T-helper 17 cell (primary cell): ENCODE results near the gene CSRP1. TPM values are rescaled to one million over a fixed set of nuclear protein-coding genes. Genes with fewer than 3 reads are reported as not detected.
A peak's percentile ranks its signal among the peaks of the same experiment; 100 is the strongest.
"Not testable (repeated sequence)": the region's sequence is repeated elsewhere in the genome, so short reads cannot be mapped to it uniquely, and the experiment has no call there.

Experiments used
- ATAC-seq: fragments of 150-1000 bp; cut with Tn5 transposase; 2 replicates; pipeline ENCODE4 v1.10.0; 2021; ENCODE audit warnings: mild to moderate bottlenecking, moderate library complexity
- DNase-seq, 3 donors: peaks; one replicate each; pipeline versions ENCODE4 v3.0.0 to v3.0.0-alpha.2; 2020 to 2021
- H3K9me3 ChIP-seq: one replicate; pipeline ENCODE4 v1.7.0; 2013; ENCODE audit warnings: low read length, mild to moderate bottlenecking; ENCODE audit not compliant: control insufficient read depth, poor library complexity, severe bottlenecking
- H3K27ac Mint-ChIP-seq: one replicate; pipeline ENCODE4 v1.8.0; 2022; ENCODE audit warnings: mild to moderate bottlenecking, moderate library complexity, mixed read lengths
- H3K27me3 Mint-ChIP-seq: one replicate; pipeline ENCODE4 v1.8.0; 2022; ENCODE audit warnings: mixed read lengths
- H3K36me3 Mint-ChIP-seq: one replicate; pipeline ENCODE4 v1.8.0; 2022; ENCODE audit warnings: low read depth, mixed read lengths
- H3K4me1 Mint-ChIP-seq: one replicate; pipeline ENCODE4 v1.8.0; 2022; ENCODE audit warnings: mild to moderate bottlenecking, mixed read lengths
- H3K4me3 Mint-ChIP-seq: one replicate; pipeline ENCODE4 v1.8.0; 2022; ENCODE audit warnings: mild to moderate bottlenecking, moderate library complexity, mixed read lengths
- total RNA-seq, 4 donors: library from RNA in 2 of 4; stranded (reverse) in 2 of 4; gene quantifications; one replicate each; pipeline ENCODE4 v1.2.3 and lab custom pipeline; 2022 to 2026

The CSRP1 gene
- total RNA-seq, 2 donors from 2014 or later = 37.2 to 51.7 TPM

GRCh38 chr1:201481761-201482493, 25.0 kb downstream of the CSRP1 start:
- Mint-ChIP-seq H3K27me3 (peaks cover 5% of the 10 kb centered on the region), H3K27ac (peak overlapping the region; percentile 16), H3K4me3 (peak overlapping the region; percentile 91), H3K36me3 (peaks cover 2% of the 10 kb centered on the region), H3K4me1 (peaks cover 14% of the 10 kb centered on the region)
- DNase-seq (peak; percentile 62 to 77 (median 67)), ATAC-seq (peak; percentile 85)
- no peaks in the 10 kb centered on the region for H3K9me3 ChIP-seq

- peak overlapping the region; percentile 53 for H3K27ac Mint-ChIP-seq
- ATAC-seq = no peak
- H3K4me1 Mint-ChIP-seq = peaks cover 14% of the 10 kb centered on the region
Observed at GRCh38 chr1:201481004-201481380, 25.9 kb downstream of the CSRP1 start.

GRCh38 chr1:201480231-201481003, 26.5 kb downstream of the CSRP1 start:
- Mint-ChIP-seq H3K36me3 (peaks cover 2% of the 10 kb centered on the region), H3K4me3 (peak overlapping the region; percentile 91)

More at GRCh38 chr1:201481004-201481380, 25.9 kb downstream of the CSRP1 start:
- Mint-ChIP-seq H3K27me3 (peaks cover 13% of the 10 kb centered on the region), H3K4me3 (peak overlapping the region; percentile 91), H3K36me3 (peaks cover 2% of the 10 kb centered on the region)
- DNase-seq = no peak
- no peaks in the 10 kb centered on the region for H3K9me3 ChIP-seq

GRCh38 chr1:201479201-201479730, 27.7 kb downstream of the CSRP1 start:
- ATAC-seq (no peak), DNase-seq (no peak)
- no peaks in the 10 kb centered on the region for H3K9me3 ChIP-seq
- peaks cover 14% of the 10 kb centered on the region for H3K4me1 Mint-ChIP-seq
- no peak overlapping the region for H3K27ac Mint-ChIP-seq
- peaks cover 2% of the 10 kb centered on the region for H3K36me3 Mint-ChIP-seq
- H3K27me3 Mint-ChIP-seq = peaks cover 14% of the 10 kb centered on the region
- no peak overlapping the region for H3K4me3 Mint-ChIP-seq

More at GRCh38 chr1:201480231-201481003, 26.5 kb downstream of the CSRP1 start:
- ATAC-seq = peak; percentile 69
- H3K9me3 ChIP-seq = no peaks in the 10 kb centered on the region
- H3K4me1 Mint-ChIP-seq = peaks cover 14% of the 10 kb centered on the region
- peaks cover 13% of the 10 kb centered on the region for H3K27me3 Mint-ChIP-seq
- peak overlapping the region; percentile 53 for H3K27ac Mint-ChIP-seq
- peak; percentile 46 to 63 (median 55) for DNase-seq

GRCh38 chr1:201478666-201479065, 28.3 kb downstream of the CSRP1 start:
- peaks cover 14% of the 10 kb centered on the region for H3K4me1 Mint-ChIP-seq
- H3K4me3 Mint-ChIP-seq, ATAC-seq, DNase-seq, H3K9me3 ChIP-seq, H3K36me3 Mint-ChIP-seq, H3K27ac Mint-ChIP-seq: not testable (repeated sequence)
- peaks cover 20% of the 10 kb centered on the region for H3K27me3 Mint-ChIP-seq

- no peak for ATAC-seq
- no peaks in the 10 kb centered on the region for H3K9me3 ChIP-seq
- Mint-ChIP-seq H3K27me3 (peaks cover 33% of the 10 kb centered on the region), H3K4me1 (peaks cover 10% of the 10 kb centered on the region), H3K36me3 (peaks cover 2% of the 10 kb centered on the region), H3K27ac (no peak overlapping the region), H3K4me3 (no peak overlapping the region)
- no peak for DNase-seq
Observed at GRCh38 chr1:201476670-201477344, 30.1 kb downstream of the CSRP1 start.

- H3K27me3 Mint-ChIP-seq = peaks cover 40% of the 10 kb centered on the region
- peaks cover 6% of the 10 kb centered on the region for H3K4me1 Mint-ChIP-seq
- peaks cover 2% of the 10 kb centered on the region for H3K36me3 Mint-ChIP-seq
- no peak overlapping the region for H3K4me3 Mint-ChIP-seq
- H3K27ac Mint-ChIP-seq = no peak overlapping the region
- ATAC-seq = no peak
- no peaks in the 10 kb centered on the region for H3K9me3 ChIP-seq
- no peak for DNase-seq
Observed at GRCh38 chr1:201475915-201476669, 30.8 kb downstream of the CSRP1 start.

GRCh38 chr1:201475130-201475529, 31.8 kb downstream of the CSRP1 start:
- ATAC-seq = no peak
- Mint-ChIP-seq H3K27me3 (peaks cover 50% of the 10 kb centered on the region), H3K4me3 (no peak overlapping the region)

GRCh38 chr1:201473296-201473695, 33.6 kb downstream of the CSRP1 start:
- ATAC-seq (no peak), DNase-seq (no peak)
- Mint-ChIP-seq H3K27me3 (peaks cover 54% of the 10 kb centered on the region), H3K4me3 (no peak overlapping the region), H3K27ac (no peak overlapping the region), H3K4me1 (peaks cover 5% of the 10 kb centered on the region), H3K36me3 (peaks cover 2% of the 10 kb centered on the region)
- no peaks in the 10 kb centered on the region for H3K9me3 ChIP-seq

More at GRCh38 chr1:201475130-201475529, 31.8 kb downstream of the CSRP1 start:
- no peak for DNase-seq
- Mint-ChIP-seq H3K4me1 (peaks cover 1% of the 10 kb centered on the region), H3K27ac (no peak overlapping the region), H3K36me3 (peaks cover 2% of the 10 kb centered on the region)
- no peaks in the 10 kb centered on the region for H3K9me3 ChIP-seq

- not testable (repeated sequence) for H3K9me3 ChIP-seq, H3K27ac Mint-ChIP-seq, DNase-seq, H3K36me3 Mint-ChIP-seq, ATAC-seq
- H3K4me3 Mint-ChIP-seq = peak overlapping the region; percentile 63
- peaks cover 53% of the 10 kb centered on the region for H3K27me3 Mint-ChIP-seq
- peaks cover 12% of the 10 kb centered on the region for H3K4me1 Mint-ChIP-seq
Observed at GRCh38 chr1:201472321-201472720, 34.6 kb downstream of the CSRP1 start.

GRCh38 chr1:201471772-201472171, 35.2 kb downstream of the CSRP1 start:
- peaks cover 2% of the 10 kb centered on the region for H3K36me3 Mint-ChIP-seq

GRCh38 chr1:201470581-201470980, 36.3 kb downstream of the CSRP1 start:
- H3K27ac Mint-ChIP-seq = no peak overlapping the region
- H3K4me1 Mint-ChIP-seq = peaks cover 12% of the 10 kb centered on the region
- H3K27me3 Mint-ChIP-seq = peaks cover 41% of the 10 kb centered on the region
- DNase-seq = no peak
- ATAC-seq = no peak
- no peaks in the 10 kb centered on the region for H3K9me3 ChIP-seq
- H3K36me3 Mint-ChIP-seq = peaks cover 2% of the 10 kb centered on the region
- H3K4me3 Mint-ChIP-seq = no peak overlapping the region

More at GRCh38 chr1:201471772-201472171, 35.2 kb downstream of the CSRP1 start:
- H3K9me3 ChIP-seq = no peaks in the 10 kb centered on the region
- H3K27me3 Mint-ChIP-seq = peaks cover 48% of the 10 kb centered on the region
- H3K4me1 Mint-ChIP-seq = peaks cover 12% of the 10 kb centered on the region
- ATAC-seq = no peak
- no peak overlapping the region for H3K27ac Mint-ChIP-seq
- DNase-seq = no peak
- no peak overlapping the region for H3K4me3 Mint-ChIP-seq
